Tibial nerve (tissue), 4 donors: ENCODE data around the gene HMGB4.

ENCODE experiments used
- CTCF ChIP-seq, 5 experiments: fragments of 200-600 bp in 3 of 5; fragments of 450-650 bp in 2 of 5; sonication (generic) in 3 of 5; IDR thresholded peaks; one replicate each; pipeline ENCODE4 v1.5.1; 2016 to 2019; ENCODE audit warnings: antibody characterized with exemption in 5 of 5, mild to moderate bottlenecking in 3 of 5, moderate library complexity in 2 of 5
- EP300 ChIP-seq, 2 donors: sonication (generic); formaldehyde crosslinking; IDR thresholded peaks; one replicate each; pipeline ENCODE4 v1.6.1; 2017; ENCODE audit warnings: antibody characterized with exemption in 2 of 2, mild to moderate bottlenecking in 1 of 2
- POLR2A ChIP-seq, 2 donors: fragments of 450-650 bp; IDR thresholded peaks; one replicate each; pipeline ENCODE4 v1.6.1; 2017; ENCODE audit warnings: antibody characterized with exemption in 2 of 2, mild to moderate bottlenecking in 2 of 2, moderate library complexity in 2 of 2

- TF ChIP-seq CTCF (IDR thresholded peaks at IDR 0.05) (no peak), POLR2A (IDR thresholded peaks at IDR 0.05) (no peak), EP300 (IDR thresholded peaks at IDR 0.05) (no peak)
Measured at GRCh38 chr1:33844166-33844565, 19.7 kb upstream of the HMGB4 start.
